ENCODE measurements around the gene PIAS4. TPM values are rescaled to one million over a fixed set of nuclear protein-coding genes. Genes with fewer than 3 reads are reported as not detected.

The PIAS4 gene
- total and polyA plus RNA-seq, 2 donors (not counting 3 experiments of a cell fraction or from before 2014, with no cell fraction given): 26.2 to 46.2 TPM

DNA sequence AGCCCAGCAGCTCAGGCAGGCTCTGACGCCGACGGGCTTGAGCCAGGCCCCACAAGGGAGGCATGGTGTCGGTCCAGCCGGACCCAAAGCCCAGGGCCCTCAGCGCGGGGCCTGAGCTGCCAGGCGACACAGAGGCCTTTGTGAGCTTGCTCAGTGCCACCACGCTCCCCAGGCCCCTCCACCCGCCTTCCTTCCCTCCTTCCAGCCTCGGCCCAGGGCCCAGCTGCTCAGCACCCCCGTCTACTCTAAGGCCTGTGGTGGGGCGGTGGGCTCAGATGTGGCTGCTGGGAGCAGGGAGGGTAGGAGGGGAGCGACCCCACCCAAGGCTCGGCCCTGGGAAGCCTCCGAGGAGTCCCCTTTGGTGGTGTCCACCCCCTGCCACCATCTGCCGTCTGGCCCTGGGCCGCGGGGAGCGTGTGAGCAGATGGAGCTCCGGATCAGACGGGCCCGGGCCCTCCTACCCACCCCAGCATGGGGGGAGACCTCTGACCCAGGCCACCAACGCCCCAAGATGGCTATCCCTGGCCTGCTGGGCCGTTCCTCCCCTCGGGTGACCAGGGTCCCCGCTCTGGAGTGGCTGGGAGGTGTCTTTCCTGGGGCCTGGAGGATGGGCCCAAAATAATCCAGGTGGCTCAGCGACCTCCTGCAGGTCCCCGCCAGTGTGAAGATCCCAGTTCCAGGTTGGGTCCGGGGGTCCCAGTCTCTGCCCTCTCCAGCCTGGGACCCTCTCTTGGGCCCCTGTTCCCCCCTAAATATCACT is 51.3 kb downstream of the PIAS4 start:
- Histone ChIP-seq H3K4me2 (ENCODE audit: insufficient read depth, low read length) (peak overlapping the region; percentile 4), H3K36me3 (ENCODE audit: control insufficient read depth in 2 of 2, extremely low read depth in 1 of 2, insufficient read depth in 2 of 2, low read length in 2 of 2) (peaks cover 0 to 9% of the 10 kb centered on the region in 2 experiments), H4K20me1 (replicated peaks; ENCODE audit: control insufficient read depth, extremely low read depth, insufficient read depth, low read length) (no peaks in the 10 kb centered on the region), H3K27ac (ENCODE audit: insufficient read depth, low read depth, low read length) (peak overlapping the region; percentile 57), H3K27me3 (ENCODE audit: control insufficient read depth in 2 of 2, insufficient read depth in 2 of 2, low read length in 2 of 2) (no peaks in the 10 kb centered on the region), H3K79me2 (ENCODE audit: control insufficient read depth, insufficient read depth, low read length) (peaks cover 94% of the 10 kb centered on the region), H2AFZ (ENCODE audit: low read depth, low read length) (no peak overlapping the region), H3K4me3 (replicated peaks in 1 of 3; ENCODE audit: insufficient read depth in 1 of 3, low read depth in 1 of 3, low read length in 3 of 3) (no peak overlapping the region), H3K9me3 (replicated peaks; ENCODE audit: control insufficient read depth, insufficient read depth, low read length) (no peaks in the 10 kb centered on the region), H3K4me1 (ENCODE audit: control insufficient read depth, extremely low read depth, insufficient read depth, low read length) (peaks cover 25% of the 10 kb centered on the region), H3K9ac (replicated peaks; ENCODE audit: extremely low read depth, insufficient read depth, low read length) (peak overlapping the region; percentile 46), H3K9me1 (replicated peaks; ENCODE audit: control insufficient read depth, extremely low read depth, insufficient read depth, low read length) (no peaks in the 10 kb centered on the region)
- dilution Hi-C loops (cut with MboI; ENCODE audit: extremely low pct_ligation_motif_present, low sequenced_read_pairs) (no loop called here), intact Hi-C loops (cut with micrococcal nuclease) (no loop called here)
- peak; percentile 8 for FAIRE-seq
- POLR2A ChIA-PET: interaction anchor here (0.7 kb wide), 1 partner anchor 19 kb away, joined by 7 read pairs; no protein-coding TSS in a partner anchor
- TF ChIP-seq CTCF (IDR thresholded peaks at IDR 0.05; ENCODE audit: extremely low read depth in 1 of 2, insufficient read depth in 1 of 2, low read depth in 1 of 2, low read length in 2 of 2) (no peak), POLR2A (IDR thresholded peaks at IDR 0.05; ENCODE audit: low read depth, low read length) (no peak), EZH2 (IDR thresholded peaks at IDR 0.05; ENCODE audit: borderline replicate concordance, low read depth, low read length, severe bottlenecking) (no peak), MYC (IDR thresholded peaks at IDR 0.05; ENCODE audit: low read depth, low read length) (no peak), POLR2AphosphoS5 (IDR thresholded peaks at IDR 0.05; ENCODE audit: insufficient read depth, low read depth, low read length) (no peak), JUN (IDR thresholded peaks at IDR 0.05; ENCODE audit: borderline replicate concordance, insufficient read depth, insufficient read length, low read depth) (no peak), FOS (IDR thresholded peaks at IDR 0.05; ENCODE audit: borderline replicate concordance, insufficient read depth, low read length) (no peak)
- TF ChIP-seq, protein P1, sequence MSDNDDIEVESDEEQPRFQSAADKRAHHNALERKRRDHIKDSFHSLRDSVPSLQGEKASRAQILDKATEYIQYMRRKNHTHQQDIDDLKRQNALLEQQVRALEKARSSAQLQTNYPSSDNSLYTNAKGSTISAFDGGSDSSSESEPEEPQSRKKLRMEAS (IDR thresholded peaks at IDR 0.05; ENCODE audit: insufficient read depth, insufficient read length): no peak
- CTCF ChIA-PET: interaction anchor here (0.9 to 1.6 kb wide), 4 partner anchors 16 to 81 kb away, joined by 3 to 8 read pairs (median 6); no protein-coding TSS in a partner anchor
- no peak for DNase-seq (ENCODE audit: low read depth, low spot score)
- no TSS peak for BruUV-seq (replicated peaks)
